Tibial artery (tissue), 4 donors: Measurements from ENCODE around the gene RPL13.
"Not testable (repeated sequence)": the region's sequence is repeated elsewhere in the genome, so short reads cannot be mapped to it uniquely, and the experiment has no call there.

Source experiments
- DNase-seq, 2 donors: peaks; one replicate each; pipeline ENCODE4 v3.0.0-alpha.2; 2019
- H3K27ac ChIP-seq, 2 donors: fragments of 200-600 bp; sonication (generic) in 1 of 2; 1 replicate in 1 of 2; 2 replicates in 1 of 2; pipeline ENCODE4 v1.5.1; 2018 to 2019; ENCODE audit warnings: mild to moderate bottlenecking in 1 of 2
- H3K27me3 ChIP-seq, 2 donors: fragments of 200-600 bp; sonication (generic) in 1 of 2; one replicate each; pipeline versions ENCODE4 v1.5.1 to v1.6.0; 2016 to 2019
- H3K36me3 ChIP-seq, 3 donors: fragments of 200-600 bp; sonication (generic) in 2 of 3; one replicate each; pipeline ENCODE4 v1.5.1; 2016 to 2019; ENCODE audit warnings: mild to moderate bottlenecking in 2 of 3
- H3K4me1 ChIP-seq, 4 donors: fragments of 200-600 bp; sonication (generic) in 2 of 4; 1 replicate in 3 of 4; 2 replicates in 1 of 4; pipeline ENCODE4 v1.5.1; 2016 to 2019
- H3K4me3 ChIP-seq, 2 donors: fragments of 200-600 bp; sonication (generic) in 1 of 2; 1 replicate in 1 of 2; 2 replicates in 1 of 2; pipeline ENCODE4 v1.5.1; 2018 to 2019; ENCODE audit warnings: mild to moderate bottlenecking in 2 of 2
- H3K9me3 ChIP-seq, 3 donors: fragments of 200-600 bp; sonication (generic) in 1 of 3; one replicate each; pipeline ENCODE4 v1.5.1; 2016 to 2019
- intact Hi-C: fragments of 100-400 bp; cut with DNase I; formaldehyde crosslinking; loops from one replicate; pipeline ENCODE4 v1.15.0; 2023; ENCODE audit warnings: low total_unique reads
- TF ChIP-seq, protein P1 (sequence below), 2 experiments: fragments of 200-600 bp in 1 of 2; fragments of 450-650 bp in 1 of 2; IDR thresholded peaks; one replicate each; pipeline ENCODE4 v1.5.1; 2017 to 2019; ENCODE audit warnings: antibody characterized with exemption in 2 of 2, mild to moderate bottlenecking in 1 of 2, moderate library complexity in 1 of 2

Gene RPL13

DNA sequence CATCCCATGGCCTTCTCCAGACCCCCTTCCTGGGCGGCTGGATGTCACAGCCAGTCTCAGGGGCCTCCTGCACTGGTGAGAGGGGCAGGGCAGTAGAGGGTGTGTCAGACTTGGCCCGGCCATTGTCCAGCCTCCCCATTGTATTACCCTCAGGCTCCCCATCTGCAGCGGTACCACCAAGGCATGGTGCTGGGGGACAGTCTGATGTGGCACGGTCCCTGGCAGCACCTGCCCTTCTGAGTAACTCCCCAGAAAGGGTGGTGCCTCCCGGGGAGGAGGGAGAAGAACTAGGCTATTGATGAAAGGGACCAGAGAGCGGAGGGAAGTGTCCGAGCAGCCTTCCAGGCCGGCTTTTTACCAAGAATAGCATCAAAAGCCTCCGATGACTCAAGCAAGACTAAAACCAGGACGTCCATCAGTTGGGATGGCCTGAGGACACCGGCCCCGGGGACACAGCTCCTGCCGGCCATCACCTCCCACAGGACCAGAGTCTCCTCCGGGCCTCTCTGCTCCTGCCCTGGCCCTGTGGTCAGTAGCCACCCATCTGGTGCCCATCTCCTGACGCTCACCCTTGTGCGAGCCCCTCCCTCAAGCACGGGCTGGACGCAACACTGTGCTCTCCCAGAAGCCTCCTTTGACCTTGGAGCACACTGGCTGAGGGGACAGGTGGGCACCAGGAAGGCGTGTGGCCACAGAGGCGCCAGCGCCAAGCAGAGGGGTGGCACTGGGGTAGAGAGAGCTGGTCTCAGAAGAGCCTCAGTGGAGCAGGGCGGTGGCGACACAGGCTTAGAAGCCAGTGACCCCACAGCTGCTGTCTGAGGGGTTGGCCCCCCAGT is 9.2 kb downstream of the RPL13 start:
- TF ChIP-seq, protein P1, sequence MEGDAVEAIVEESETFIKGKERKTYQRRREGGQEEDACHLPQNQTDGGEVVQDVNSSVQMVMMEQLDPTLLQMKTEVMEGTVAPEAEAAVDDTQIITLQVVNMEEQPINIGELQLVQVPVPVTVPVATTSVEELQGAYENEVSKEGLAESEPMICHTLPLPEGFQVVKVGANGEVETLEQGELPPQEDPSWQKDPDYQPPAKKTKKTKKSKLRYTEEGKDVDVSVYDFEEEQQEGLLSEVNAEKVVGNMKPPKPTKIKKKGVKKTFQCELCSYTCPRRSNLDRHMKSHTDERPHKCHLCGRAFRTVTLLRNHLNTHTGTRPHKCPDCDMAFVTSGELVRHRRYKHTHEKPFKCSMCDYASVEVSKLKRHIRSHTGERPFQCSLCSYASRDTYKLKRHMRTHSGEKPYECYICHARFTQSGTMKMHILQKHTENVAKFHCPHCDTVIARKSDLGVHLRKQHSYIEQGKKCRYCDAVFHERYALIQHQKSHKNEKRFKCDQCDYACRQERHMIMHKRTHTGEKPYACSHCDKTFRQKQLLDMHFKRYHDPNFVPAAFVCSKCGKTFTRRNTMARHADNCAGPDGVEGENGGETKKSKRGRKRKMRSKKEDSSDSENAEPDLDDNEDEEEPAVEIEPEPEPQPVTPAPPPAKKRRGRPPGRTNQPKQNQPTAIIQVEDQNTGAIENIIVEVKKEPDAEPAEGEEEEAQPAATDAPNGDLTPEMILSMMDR (IDR thresholded peaks at IDR 0.05): no peak
- Histone ChIP-seq H3K36me3 (peaks cover 0 to 3% (median 1%) of the 10 kb centered on the region in 3 donors), H3K27ac (no peak overlapping the region), H3K4me1 (peaks cover 0 to 29% (median 19%) of the 10 kb centered on the region in 4 donors), H3K27me3 (peaks cover 4 to 51% of the 10 kb centered on the region in 2 donors), H3K9me3 (no peaks in the 10 kb centered on the region), H3K4me3 (no peak overlapping the region)
- DNase-seq: no peak
- intact Hi-C loops: no loop called here

DNA sequence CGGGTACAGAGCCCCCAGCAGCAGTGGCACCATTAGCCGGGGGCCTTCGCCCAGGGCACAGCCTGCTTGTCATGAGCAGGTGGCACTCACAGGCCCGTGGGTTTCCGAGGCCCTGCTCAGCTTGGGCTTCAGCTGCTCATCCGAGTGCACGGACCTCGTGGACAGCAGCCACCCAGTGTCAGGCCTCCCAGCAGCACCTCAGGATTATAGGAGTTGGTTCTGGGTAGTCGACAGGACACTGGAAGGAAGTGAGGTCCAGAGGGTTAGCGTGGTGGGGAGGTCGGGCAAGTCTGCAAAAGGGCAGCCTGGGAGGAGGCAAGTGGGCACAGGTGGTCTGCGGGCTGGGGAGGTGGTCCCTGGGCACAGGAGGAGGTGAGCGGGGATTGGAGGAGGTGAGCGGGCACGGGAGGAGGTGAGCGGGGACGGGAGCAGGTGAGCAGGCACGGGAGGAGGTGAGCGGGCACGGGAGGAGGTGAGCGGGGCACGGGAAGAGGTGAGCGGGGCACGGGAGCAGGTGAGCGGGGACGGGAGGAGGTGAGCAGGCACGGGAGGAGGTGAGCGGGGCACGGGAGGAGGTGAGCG is 10.0 kb downstream of the RPL13 start:
- no peaks in the 10 kb centered on the region for H3K36me3 ChIP-seq
- DNase-seq: no peak
- no peak overlapping the region for H3K27ac ChIP-seq
- no peak overlapping the region for H3K4me3 ChIP-seq
- intact Hi-C loops: no loop called here
- H3K4me1 ChIP-seq: peaks cover 0 to 29% (median 19%) of the 10 kb centered on the region in 4 donors
- TF ChIP-seq, protein P1 (IDR thresholded peaks at IDR 0.05): no peak
- no peaks in the 10 kb centered on the region for H3K9me3 ChIP-seq
- H3K27me3 ChIP-seq: peaks cover 8 to 58% of the 10 kb centered on the region in 2 donors

DNA sequence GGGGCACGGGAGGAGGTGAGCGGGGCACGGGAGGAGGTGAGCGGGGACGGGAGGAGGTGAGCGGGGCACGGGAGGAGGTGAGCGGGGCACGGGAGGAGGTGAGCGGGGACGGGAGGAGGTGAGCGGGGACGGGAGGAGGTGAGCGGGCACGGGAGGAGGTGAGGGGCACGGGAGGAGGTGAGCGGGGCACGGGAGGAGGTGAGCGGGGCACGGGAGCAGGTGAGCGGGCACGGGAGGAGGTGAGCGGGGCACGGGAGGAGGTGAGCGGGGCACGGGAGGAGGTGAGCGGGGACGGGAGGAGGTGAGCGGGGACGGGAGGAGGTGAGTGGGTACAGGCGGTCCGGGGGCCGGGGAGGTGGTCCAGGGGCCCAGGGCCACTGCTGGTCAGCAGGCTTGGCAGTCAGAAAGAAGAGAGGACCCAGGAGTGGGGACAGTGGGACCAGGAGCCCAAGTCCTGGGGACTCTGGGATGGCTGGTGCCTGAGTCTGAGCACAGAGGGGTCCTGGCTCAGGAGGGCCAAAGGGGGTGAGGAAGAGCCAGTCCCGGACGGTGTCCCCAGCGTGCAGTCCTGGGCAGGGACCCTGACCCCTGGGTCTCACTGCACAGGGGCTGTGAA is 10.6 kb downstream of the RPL13 start:
- H3K36me3 ChIP-seq, H3K27ac ChIP-seq, intact Hi-C loops, DNase-seq, H3K4me3 ChIP-seq, H3K9me3 ChIP-seq: not testable (repeated sequence)
- Histone ChIP-seq H3K27me3 (peaks cover 8 to 64% of the 10 kb centered on the region in 2 donors), H3K4me1 (peaks cover 0 to 28% (median 21%) of the 10 kb centered on the region in 4 donors)

DNA sequence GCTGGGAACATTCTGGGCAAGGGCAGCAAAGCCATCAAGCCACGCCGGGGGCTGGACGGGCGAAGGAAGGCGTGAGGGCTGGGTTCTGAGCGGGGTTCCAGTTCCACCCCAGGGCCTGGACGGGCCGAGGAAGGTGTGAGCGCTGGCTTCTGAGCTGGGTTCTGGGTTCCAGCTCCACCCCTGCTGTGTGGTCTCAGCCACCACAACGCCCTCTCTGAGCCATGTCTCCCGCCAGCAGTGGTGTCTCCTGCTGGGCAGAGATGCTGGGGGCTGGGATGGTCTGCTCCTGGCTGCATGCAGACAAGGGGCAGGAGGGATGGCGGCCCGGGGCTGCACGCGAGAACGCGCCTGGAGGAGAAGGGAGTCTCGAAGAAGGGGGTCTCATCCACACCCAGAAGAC is 11.2 kb downstream of the RPL13 start:
- peaks cover 8 to 70% of the 10 kb centered on the region in 2 donors for H3K27me3 ChIP-seq

DNA sequence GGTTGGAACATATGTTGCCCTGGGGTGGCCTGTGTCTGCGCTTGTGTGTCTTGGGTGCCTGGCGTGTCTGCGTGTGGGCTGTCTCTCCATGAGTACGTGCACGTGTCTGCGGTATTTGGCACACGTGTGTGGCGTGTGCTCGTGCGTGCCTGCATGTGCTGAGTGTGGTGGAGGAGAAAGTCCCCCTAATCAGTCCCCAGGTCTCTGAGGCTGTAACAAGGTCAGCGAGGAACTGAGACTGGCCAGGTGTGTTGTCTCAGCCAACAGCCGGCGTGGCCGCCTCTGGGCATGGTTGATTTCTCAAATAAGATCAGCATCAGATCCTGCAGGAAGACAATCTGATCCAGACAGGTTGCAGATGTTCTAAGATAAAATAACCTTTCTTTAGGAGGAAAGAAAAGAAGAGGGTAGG is 11.6 kb downstream of the RPL13 start:
- Histone ChIP-seq H3K9me3 (no peaks in the 10 kb centered on the region), H3K27me3 (peaks cover 8 to 74% of the 10 kb centered on the region in 2 donors), H3K36me3 (no peaks in the 10 kb centered on the region), H3K4me3 (no peak overlapping the region), H3K4me1 (peaks cover 0 to 28% (median 21%) of the 10 kb centered on the region in 4 donors), H3K27ac (no peak overlapping the region)
- no peak for DNase-seq
- TF ChIP-seq, protein P1 (IDR thresholded peaks at IDR 0.05): no peak
- intact Hi-C loops: no loop called here

More for the DNA sequence above, 11.2 kb downstream of the RPL13 start:
- Histone ChIP-seq H3K4me3 (no peak overlapping the region), H3K36me3 (no peaks in the 10 kb centered on the region), H3K4me1 (peaks cover 0 to 28% (median 21%) of the 10 kb centered on the region in 4 donors), H3K27ac (no peak overlapping the region), H3K9me3 (no peaks in the 10 kb centered on the region)
- intact Hi-C loops: no loop called here
- TF ChIP-seq, protein P1 (IDR thresholded peaks at IDR 0.05): no peak
- no peak for DNase-seq
